Lower leg skin (tissue), 4 donors: ENCODE data around the gene SHROOM3. TPM values are rescaled to one million over a fixed set of nuclear protein-coding genes. Genes with fewer than 3 reads are reported as not detected.

Source experiments
- DNase-seq, 2 donors: peaks; one replicate each; pipeline ENCODE4 v3.0.0-alpha.2; 2019; ENCODE audit warnings: low spot score in 2 of 2
- H3K4me3 ChIP-seq: fragments of 200-600 bp; sonication (generic); 2 replicates; pipeline ENCODE4 v1.5.1; 2017; ENCODE audit warnings: mild to moderate bottlenecking, low read depth; ENCODE audit not compliant: poor library complexity, severe bottlenecking
- CTCF ChIP-seq, 3 donors: fragments of 450-650 bp; IDR thresholded peaks; one replicate each; pipeline ENCODE4 v1.5.1; 2016; ENCODE audit warnings: antibody characterized with exemption in 3 of 3, mild to moderate bottlenecking in 3 of 3, moderate library complexity in 2 of 3
- POLR2A ChIP-seq, 2 donors: fragments of 450-650 bp; IDR thresholded peaks; one replicate each; pipeline ENCODE4 v1.6.1; 2016 to 2017; ENCODE audit warnings: antibody characterized with exemption in 2 of 2, mild to moderate bottlenecking in 1 of 2, moderate library complexity in 1 of 2
- WGBS, 2 donors: methylation state at CpG; one replicate each; pipeline ENCODE4 v1.1.5; 2018; 5-methylcytosine and 5-hydroxymethylcytosine counted together
- intact Hi-C: fragments of 100-400 bp; cut with DNase I; formaldehyde crosslinking; loops from one replicate; pipeline ENCODE4 v1.15.0; 2023; ENCODE audit warnings: low total_unique reads
- total RNA-seq, 4 donors: library from RNA; depleted of rRNA; stranded (reverse); fragments of >200 nt; gene quantifications; one replicate each; pipeline ENCODE4 v1.1.0, GENCODE V29; 2016

The SHROOM3 gene
- total RNA-seq, 4 donors from 2014 or later = 37.7 to 88.8 (median 44.0) TPM

- no peak overlapping the region for H3K4me3 ChIP-seq
- 34 to 43% methylated on average over 6 of the region's 6 CpGs for WGBS, 2 donors
- intact Hi-C loops = no loop called here
- TF ChIP-seq POLR2A (IDR thresholded peaks at IDR 0.05) (no peak), CTCF (IDR thresholded peaks at IDR 0.05) (no peak)
- DNase-seq = peak in 1 of 2 donors; percentile 18
Measured at GRCh38 chr4:76640353-76640910, 205.4 kb downstream of the SHROOM3 start.

- no peak overlapping the region for H3K4me3 ChIP-seq
- DNase-seq = no peak
- TF ChIP-seq CTCF (IDR thresholded peaks at IDR 0.05) = no peak
- TF ChIP-seq POLR2A (IDR thresholded peaks at IDR 0.05) = no peak
- intact Hi-C loops = no loop called here
- 60 to 61% methylated on average over 4 of the region's 4 CpGs for WGBS, 2 donors
Measured at GRCh38 chr4:76641351-76641750, 206.3 kb downstream of the SHROOM3 start.

- TF ChIP-seq CTCF (IDR thresholded peaks at IDR 0.05) (no peak), POLR2A (IDR thresholded peaks at IDR 0.05) (no peak)
- WGBS, 2 donors = 48 to 61% methylated on average over 2 of the region's 2 CpGs
- intact Hi-C loops = no loop called here
- no peak for DNase-seq
- H3K4me3 ChIP-seq = no peak overlapping the region
Measured at GRCh38 chr4:76641758-76642157, 206.7 kb downstream of the SHROOM3 start.

- intact Hi-C loops = no loop called here
- no peak for TF ChIP-seq POLR2A (IDR thresholded peaks at IDR 0.05)
- TF ChIP-seq CTCF (IDR thresholded peaks at IDR 0.05) = no peak
- no peak for DNase-seq
- 85 to 91% methylated on average over 8 of the region's 8 CpGs for WGBS, 2 donors
- no peak overlapping the region for H3K4me3 ChIP-seq
Measured at GRCh38 chr4:76644831-76645485, 209.9 kb downstream of the SHROOM3 start.

- 87 to 94% methylated on average over 1 of the region's 1 CpG for WGBS, 2 donors
- no peak for TF ChIP-seq POLR2A (IDR thresholded peaks at IDR 0.05)
- intact Hi-C loops = no loop called here
- H3K4me3 ChIP-seq = no peak overlapping the region
- no peak for DNase-seq
Measured at GRCh38 chr4:76649086-76649485, 214.1 kb downstream of the SHROOM3 start.

- no peak for DNase-seq
- no peak for TF ChIP-seq POLR2A (IDR thresholded peaks at IDR 0.05)
- TF ChIP-seq CTCF (IDR thresholded peaks at IDR 0.05) = no peak
- WGBS, 2 donors = 71 to 77% methylated on average over 2 of the region's 2 CpGs
- intact Hi-C loops = no loop called here
- H3K4me3 ChIP-seq = no peak overlapping the region
Measured at GRCh38 chr4:76651616-76652015, 216.6 kb downstream of the SHROOM3 start.
